IMR-90 (cell line): ENCODE data around the gene SNX3. TPM values are rescaled to one million over a fixed set of nuclear protein-coding genes. Genes with fewer than 3 reads are reported as not detected.

Experiments used
- ATAC-seq: fragments of 200-7000 bp; cut with Tn5 transposase; 2 replicates; pipeline ENCODE4 v1.9.1; 2020; ENCODE audit warnings: low read depth, mild to moderate bottlenecking, moderate library complexity
- BruUV-seq: library from RNA; stranded (reverse); fragments of 400-500 nt; replicated peaks from 2 replicates; lab custom pipeline; 2021; lab: Mats Ljungman, UMichigan
- CTCF ChIA-PET: fragments of 300-600 bp; formaldehyde crosslinking; extraction: SDS; loops from one replicate; lab custom pipeline; 2021; ENCODE audit warnings: antibody characterized with exemption; lab: Yijun Ruan, JAX
- POLR2A ChIA-PET: fragments of 300-600 bp; sonication (Branson Sonifier 250); formaldehyde crosslinking; loops from one replicate; lab custom pipeline; 2022; ENCODE audit warnings: antibody characterized with exemption; ENCODE audit not compliant: unreplicated experiment; lab: Charles Lee
- DNase-seq: peaks from one replicate; pipeline ENCODE4 v3.0.0; 2013
- H2AFZ ChIP-seq: replicated peaks from 2 replicates; pipeline ENCODE3; 2013; ENCODE audit warnings: low read length, mild to moderate bottlenecking; ENCODE audit not compliant: poor library complexity
- H2AK5ac ChIP-seq: 2 replicates; pipeline ENCODE4 v1.6.1; 2013; ENCODE audit warnings: low read depth, low read length, inconsistent platforms
- H2AK9ac ChIP-seq: replicated peaks from 2 replicates; pipeline ENCODE3; 2013; ENCODE audit warnings: mild to moderate bottlenecking, low read depth, low read length, moderate library complexity; ENCODE audit not compliant: poor library complexity
- H2BK120ac ChIP-seq: 2 replicates; pipeline ENCODE4 v1.6.1; 2013; ENCODE audit warnings: low read depth, low read length, inconsistent platforms
- H2BK15ac ChIP-seq: 3 replicates; pipeline ENCODE4 v1.6.1; 2013; ENCODE audit warnings: low read depth, low read length, inconsistent platforms
- H2BK20ac ChIP-seq: 2 replicates; pipeline ENCODE4 v1.6.1; 2013; ENCODE audit warnings: low read depth, mild to moderate bottlenecking, inconsistent platforms, low read length, moderate library complexity
- H2BK5ac ChIP-seq: 2 replicates; pipeline ENCODE4 v1.6.1; 2013; ENCODE audit warnings: mild to moderate bottlenecking, low read depth, low read length, inconsistent platforms; ENCODE audit not compliant: poor library complexity, severe bottlenecking
- H3K14ac ChIP-seq: replicated peaks from 2 replicates; pipeline ENCODE4 v1.6.1; 2013; ENCODE audit warnings: low read depth, low read length, inconsistent platforms
- H3K18ac ChIP-seq: 2 replicates; pipeline ENCODE4 v1.6.1; 2013; ENCODE audit warnings: low read depth, low read length, control low read depth
- H3K23ac ChIP-seq: 2 replicates; pipeline ENCODE4 v1.6.1; 2013; ENCODE audit warnings: low read depth, low read length, inconsistent platforms
- H3K27ac ChIP-seq: 2 replicates; pipeline ENCODE4 v1.5.1; 2013; ENCODE audit warnings: mild to moderate bottlenecking, control low read depth, low read length; ENCODE audit not compliant: insufficient read depth
- H3K27me3 ChIP-seq: 2 replicates; pipeline ENCODE4 v1.6.1; 2013; ENCODE audit warnings: low read length; ENCODE audit not compliant: control insufficient read depth, insufficient read depth
- H3K36me3 ChIP-seq: 2 replicates; pipeline ENCODE4 v1.6.1; 2013; ENCODE audit warnings: low read length, mixed read lengths; ENCODE audit not compliant: control insufficient read depth, insufficient read depth
- H3K4ac ChIP-seq: 2 replicates; pipeline ENCODE4 v1.6.1; 2013; ENCODE audit warnings: low read depth, low read length, inconsistent platforms
- H3K4me1 ChIP-seq: 2 replicates; pipeline ENCODE4 v1.6.1; 2013; ENCODE audit warnings: low read length, mixed read lengths; ENCODE audit not compliant: control insufficient read depth, insufficient read depth
- H3K4me2 ChIP-seq: 2 replicates; pipeline ENCODE4 v1.6.1; 2013; ENCODE audit warnings: low read depth, mild to moderate bottlenecking, control low read depth, low read length, moderate library complexity
- H3K4me3 ChIP-seq: 2 replicates; pipeline ENCODE4 v1.5.1; 2013; ENCODE audit warnings: low read depth, mild to moderate bottlenecking, control low read depth, low read length, moderate library complexity; ENCODE audit not compliant: insufficient read depth
- H3K56ac ChIP-seq: 2 replicates; pipeline ENCODE4 v1.6.1; 2013; ENCODE audit warnings: low read length, inconsistent platforms; ENCODE audit not compliant: insufficient read depth; ENCODE audit errors: extremely low read depth
- H3K79me1 ChIP-seq, 2 experiments: 2 replicates each; pipeline ENCODE4 v1.6.1; 2013; ENCODE audit warnings: low read length in 2 of 2, inconsistent platforms in 1 of 2, low read depth in 1 of 2
- H3K9ac ChIP-seq: 2 replicates; pipeline ENCODE4 v1.6.1; 2013; ENCODE audit warnings: low read depth, low read length, control low read depth
- H3K9me1 ChIP-seq: 2 replicates; pipeline ENCODE4 v1.6.1; 2013; ENCODE audit warnings: low read length, inconsistent platforms; ENCODE audit not compliant: insufficient read depth
- H3K9me3 ChIP-seq: 2 replicates; pipeline ENCODE4 v1.6.1; 2013; ENCODE audit warnings: low read length; ENCODE audit not compliant: control insufficient read depth, insufficient read depth
- H4K20me1 ChIP-seq: 2 replicates; pipeline ENCODE4 v1.6.1; 2013; ENCODE audit warnings: low read length, inconsistent platforms; ENCODE audit not compliant: insufficient read depth
- H4K5ac ChIP-seq: 2 replicates; pipeline ENCODE4 v1.6.1; 2013; ENCODE audit warnings: mild to moderate bottlenecking, low read depth, low read length, control low read depth
- H4K8ac ChIP-seq, 2 experiments: 2 replicates each; pipeline ENCODE4 v1.6.1; 2013; ENCODE audit warnings: low read depth in 2 of 2, low read length in 2 of 2, control low read depth in 1 of 2, inconsistent platforms in 1 of 2
- H4K91ac ChIP-seq: 2 replicates; pipeline ENCODE4 v1.6.1; 2013; ENCODE audit warnings: low read depth, low read length, inconsistent platforms; ENCODE audit not compliant: insufficient read depth
- BHLHE40 ChIP-seq: fragments of 150-350 bp; IDR thresholded peaks from 2 replicates; pipeline ENCODE4 v1.6.1; 2016; ENCODE audit warnings: mild to moderate bottlenecking, low read depth, low read length
- CEBPB ChIP-seq: IDR thresholded peaks from 2 replicates; pipeline ENCODE4 v1.6.1; 2012; ENCODE audit warnings: low read depth, low read length, improper control_type of control experiment
- CTCF ChIP-seq: conservative IDR thresholded peaks from 2 replicates; pipeline ENCODE4 v1.5.1; 2012; ENCODE audit warnings: mild to moderate bottlenecking, low read depth, low read length, improper control_type of control experiment
- FOS ChIP-seq: fragments of 150-350 bp; IDR thresholded peaks from 2 replicates; pipeline ENCODE4 v1.6.1; 2016; ENCODE audit warnings: low read depth, low read length
- MAFK ChIP-seq: IDR thresholded peaks from 2 replicates; pipeline ENCODE4 v1.6.1; 2012; ENCODE audit warnings: low read depth, low read length, improper control_type of control experiment
- MAZ ChIP-seq: IDR thresholded peaks from 2 replicates; pipeline ENCODE4 v1.6.1; 2012; ENCODE audit warnings: low read depth, mild to moderate bottlenecking, low read length, improper control_type of control experiment, moderate library complexity, borderline replicate concordance
- MXI1 ChIP-seq: IDR thresholded peaks from 2 replicates; pipeline ENCODE4 v1.6.1; 2012; ENCODE audit warnings: low read depth, mild to moderate bottlenecking, low read length, moderate library complexity, borderline replicate concordance
- NFE2L2 ChIP-seq: fragments of 150-350 bp; IDR thresholded peaks from 2 replicates; pipeline ENCODE4 v1.6.1; 2016; ENCODE audit warnings: low read depth, mild to moderate bottlenecking, low read length
- POLR2A ChIP-seq: IDR thresholded peaks from 2 replicates; pipeline ENCODE4 v1.6.1; 2012; ENCODE audit warnings: mild to moderate bottlenecking, low read depth, low read length
- RAD21 ChIP-seq: IDR thresholded peaks from 2 replicates; pipeline ENCODE4 v1.6.1; 2012; ENCODE audit warnings: low read length, improper control_type of control experiment
- RCOR1 ChIP-seq: IDR thresholded peaks from 2 replicates; pipeline ENCODE4 v1.6.1; 2012; ENCODE audit warnings: mild to moderate bottlenecking, low read length, improper control_type of control experiment; ENCODE audit not compliant: insufficient replicate concordance
- RFX5 ChIP-seq: IDR thresholded peaks from 2 replicates; pipeline ENCODE4 v1.8.0; 2012; ENCODE audit warnings: low read depth, mild to moderate bottlenecking, low read length, moderate library complexity
- SMC3 ChIP-seq: fragments of 150-350 bp; IDR thresholded peaks from 2 replicates; pipeline ENCODE4 v1.6.1; 2016; ENCODE audit warnings: low read depth, mild to moderate bottlenecking, antibody characterized with exemption, low read length, moderate library complexity
- USF2 ChIP-seq: fragments of 150-350 bp; IDR thresholded peaks from 2 replicates; pipeline ENCODE4 v1.6.1; 2017; ENCODE audit warnings: mild to moderate bottlenecking, antibody characterized with exemption, low read length, low read depth
- WGBS, 2 experiments: methylation state at CpG; one replicate each; pipeline versions ENCODE4 v1.1.5 to v1.1.7; 2013; ENCODE audit warnings: missing lambda C conversion rate in 2 of 2; ENCODE audit not compliant: insufficient read length in 1 of 2; ENCODE audit errors: extremely low coverage in 2 of 2; 5-methylcytosine and 5-hydroxymethylcytosine counted together
- dilution Hi-C: fragments of 300-500 bp; cut with HindIII; formaldehyde crosslinking; loops from one replicate; pipeline ENCODE4 v1.14.3; 2018; ENCODE audit warnings: low sequenced_read_pairs; ENCODE audit not compliant: unreplicated experiment
- in situ Hi-C: fragments of 300-500 bp; cut with MboI; formaldehyde crosslinking; loops from 3 replicates; pipeline ENCODE4 v1.14.3; 2019; ENCODE audit warnings: low sequenced_read_pairs, inconsistent platforms, mixed read lengths
- intact Hi-C: fragments of 100-400 bp; cut with micrococcal nuclease; formaldehyde crosslinking; loops from 2 replicates; pipeline ENCODE4 v1.10.0; 2022
- polyA plus RNA-seq, 3 experiments: library from polyadenylated mRNA; depleted of rRNA; stranded (reverse); fragments of >200 nt; gene quantifications; 2 replicates each; pipeline ENCODE4 v1.2.3, GENCODE V29; 2012; ENCODE audit warnings: low replicate concordance in 1 of 3
- total RNA-seq: library from RNA; depleted of rRNA; stranded (reverse); fragments of >200 nt; gene quantifications from 2 replicates; pipeline ENCODE4 v1.2.3, GENCODE V29; 2012
- TF ChIP-seq, protein P1 (sequence below): fragments of 150-350 bp; IDR thresholded peaks from 2 replicates; pipeline ENCODE4 v1.6.1; 2016; ENCODE audit warnings: low read depth, mild to moderate bottlenecking, low read length, moderate library complexity, borderline replicate concordance

The SNX3 gene
- total and polyA plus RNA-seq, 2 of the 4 experiments (the other 2 are of a cell fraction): 105 to 159 TPM

- Histone ChIP-seq H3K4me3 (no peak overlapping the region), H3K79me1 (peaks cover 8 to 13% of the 10 kb centered on the region in 2 experiments), H2AFZ (peak overlapping the region; percentile 98), H3K18ac (no peak overlapping the region), H3K14ac (no peak overlapping the region), H2BK5ac (no peak overlapping the region), H4K5ac (peak overlapping the region; percentile 67; the same call in 1 of the 2 replicates), H3K27ac (no peak overlapping the region), H3K4ac (peak overlapping the region; percentile 87; the same call in 1 of the 2 replicates), H3K9me1 (no peaks in the 10 kb centered on the region), H2BK20ac (no peak overlapping the region), H4K91ac (no peak overlapping the region), H3K9ac (no peak overlapping the region), H3K27me3 (no peaks in the 10 kb centered on the region), H2BK15ac (no peak overlapping the region), H3K4me1 (no peaks in the 10 kb centered on the region), H3K9me3 (no peaks in the 10 kb centered on the region), H2AK5ac (no peak overlapping the region), H2AK9ac (peak overlapping the region; percentile 58), H2BK120ac (no peak overlapping the region), H3K4me2 (no peak overlapping the region), H4K8ac (peak overlapping the region; percentile 95 to 100), H3K23ac (no peak overlapping the region), H3K36me3 (no peaks in the 10 kb centered on the region), H3K56ac (no peak overlapping the region), H4K20me1 (no peaks in the 10 kb centered on the region)
- dilution Hi-C loops (no loop called here), intact Hi-C loops (loop anchor here (1.0 kb wide), 1 partner anchor 32 kb away; the partner anchor contains the start of gene SNX3), in situ Hi-C loops (no loop called here)
- no peak for ATAC-seq
- ChIA-PET CTCF (no interaction called here), POLR2A (no interaction called here)
- BruUV-seq: no TSS peak
- 96% methylated on average over 5 of the region's 19 CpGs; no CpG with 5 or more reads in 1 of the 2 experiments for WGBS, 2 experiments
- no peak for DNase-seq
- TF ChIP-seq POLR2A (no peak), RCOR1 (no peak), USF2 (no peak), RAD21 (no peak), MXI1 (no peak), FOS (no peak), NFE2L2 (no peak), RFX5 (no peak), CTCF (no peak), SMC3 (no peak), MAFK (no peak), MAZ (no peak), CEBPB (no peak), BHLHE40 (no peak)
- TF ChIP-seq, protein P1, sequence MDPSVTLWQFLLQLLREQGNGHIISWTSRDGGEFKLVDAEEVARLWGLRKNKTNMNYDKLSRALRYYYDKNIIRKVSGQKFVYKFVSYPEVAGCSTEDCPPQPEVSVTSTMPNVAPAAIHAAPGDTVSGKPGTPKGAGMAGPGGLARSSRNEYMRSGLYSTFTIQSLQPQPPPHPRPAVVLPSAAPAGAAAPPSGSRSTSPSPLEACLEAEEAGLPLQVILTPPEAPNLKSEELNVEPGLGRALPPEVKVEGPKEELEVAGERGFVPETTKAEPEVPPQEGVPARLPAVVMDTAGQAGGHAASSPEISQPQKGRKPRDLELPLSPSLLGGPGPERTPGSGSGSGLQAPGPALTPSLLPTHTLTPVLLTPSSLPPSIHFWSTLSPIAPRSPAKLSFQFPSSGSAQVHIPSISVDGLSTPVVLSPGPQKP: no peak
These were observed 32.9 kb upstream of the SNX3 start for GRCh38 chr6:108293527-108294296.
